DMS53 treated with DMSO at 0.1 percent for 48 hours (cell line): ENCODE data around the gene MARVELD2.

Source experiments
- DNase-seq: peaks from one replicate; lab custom pipeline; 2025; ENCODE audit not compliant: unreplicated experiment; lab: John Stamatoyannopoulos, UW

MARVELD2 gene

DNA sequence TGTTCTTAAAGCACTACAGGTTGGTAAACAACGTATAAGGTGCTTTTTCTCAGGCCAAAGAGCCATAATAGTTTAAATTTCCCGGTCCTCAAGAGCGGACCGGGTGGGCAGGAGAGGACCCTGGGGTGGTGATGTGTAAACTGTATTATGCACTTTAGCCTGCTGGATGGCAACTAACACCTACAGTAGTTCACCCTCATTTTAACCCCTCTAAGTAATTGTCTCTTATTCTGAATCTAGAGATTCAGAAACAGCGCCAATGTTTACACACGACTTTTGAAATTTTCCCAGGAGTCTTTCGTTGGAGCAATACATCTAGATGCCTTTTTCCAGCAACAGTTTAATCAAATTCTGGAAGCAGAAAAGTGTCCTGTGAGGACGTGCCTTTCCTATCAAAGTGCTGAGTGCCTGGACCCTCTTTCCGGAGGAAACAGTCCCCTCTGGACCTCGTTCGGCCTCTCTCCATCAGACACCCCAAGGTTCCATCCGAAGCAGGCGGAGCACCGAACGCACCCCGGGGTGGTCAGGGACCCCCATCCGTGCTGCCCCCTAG, 77.0 kb downstream of the MARVELD2 start:
- DNase-seq = peak; percentile 21

DNA sequence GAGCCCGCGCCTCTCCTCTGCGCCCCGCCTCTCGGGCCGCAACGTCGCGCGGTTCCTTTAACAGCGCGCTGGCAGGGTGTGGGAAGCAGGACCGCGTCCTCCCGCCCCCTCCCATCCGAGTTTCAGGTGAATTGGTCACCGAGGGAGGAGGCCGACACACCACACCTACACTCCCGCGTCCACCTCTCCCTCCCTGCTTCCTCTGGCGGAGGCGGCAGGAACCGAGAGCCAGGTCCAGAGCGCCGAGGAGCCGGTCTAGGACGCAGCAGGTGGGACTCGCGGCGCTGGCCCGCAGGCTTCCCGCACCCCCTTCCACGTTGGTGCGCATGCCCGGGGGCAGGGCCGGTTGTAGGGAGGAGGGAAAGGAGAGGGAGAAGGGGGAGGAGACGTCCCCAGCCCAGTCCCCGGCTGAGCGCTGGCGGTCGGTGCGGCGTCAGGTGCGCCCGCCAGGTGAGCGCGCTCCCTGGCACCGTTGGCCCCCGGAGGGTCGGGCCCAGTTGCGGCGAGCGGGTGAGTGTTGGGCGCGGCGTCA, 77.5 kb downstream of the MARVELD2 start, which contains the start of gene OCLN:
Gene OCLN (plus strand): TSS at position 400 of the 532 bp plus-strand sequence. CDS start 11,455 bp downstream, outside the sequence.
- DNase-seq = peak; percentile 86

DNA sequence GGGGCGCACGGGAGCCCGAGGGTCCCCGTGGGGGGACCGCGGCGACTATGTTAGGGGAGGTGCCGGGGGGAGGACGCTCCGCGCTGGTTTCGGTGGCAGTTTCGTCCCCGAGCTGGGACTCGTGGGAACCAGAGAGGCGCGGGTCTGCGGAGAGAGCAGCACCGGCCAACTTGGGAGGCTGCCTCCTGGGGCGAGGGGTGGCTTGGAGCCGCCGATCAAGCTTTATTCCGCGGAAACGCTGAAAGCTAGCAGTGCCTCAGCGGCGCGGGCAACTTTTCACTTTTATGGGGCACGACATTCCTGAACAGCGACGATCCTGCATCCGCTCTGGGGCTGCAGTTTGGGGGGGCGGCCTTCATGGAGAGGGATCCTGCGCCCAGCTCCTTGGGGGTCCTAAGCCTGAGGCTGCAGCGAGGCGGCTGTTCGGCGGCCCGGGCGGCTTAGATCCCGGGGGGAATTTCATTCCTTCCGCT, 78.0 kb downstream of the MARVELD2 start:
- DNase-seq = no peak

DNA sequence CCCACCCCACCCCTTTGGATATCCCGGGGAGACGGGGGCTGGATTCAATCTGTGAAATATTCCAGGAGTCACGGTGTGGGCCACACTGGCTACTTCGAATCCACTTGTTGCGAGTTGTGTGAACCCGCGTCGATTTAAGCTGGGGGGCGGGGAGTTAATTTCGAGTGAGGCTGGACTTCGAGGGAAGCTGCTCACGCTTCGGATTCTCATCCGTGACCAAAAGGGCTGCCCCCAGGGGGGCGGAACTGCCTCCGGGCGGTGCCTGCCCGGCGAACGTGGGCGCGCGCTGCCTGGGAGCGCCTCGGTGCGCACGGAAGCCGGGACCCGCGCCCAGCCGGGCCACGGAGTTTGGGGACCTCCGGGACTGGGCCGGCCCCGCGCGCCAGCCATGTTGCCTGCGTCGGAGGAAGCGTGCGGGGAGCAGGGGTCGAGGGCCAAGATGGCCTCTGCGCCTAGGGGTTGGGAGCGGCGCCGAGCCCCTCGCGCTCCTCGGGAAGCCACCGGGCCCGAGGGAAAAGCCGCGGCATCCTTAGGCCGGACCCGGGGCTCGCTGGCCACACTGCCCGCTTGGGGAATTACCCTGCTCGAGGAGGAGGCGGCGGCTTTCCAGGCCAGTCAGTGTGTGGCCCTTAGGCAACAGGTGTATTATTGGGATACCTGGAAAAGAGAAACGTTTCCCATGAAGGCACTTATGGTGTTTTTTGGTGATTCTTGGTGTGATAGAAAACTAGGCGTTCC, 78.6 kb downstream of the MARVELD2 start:
- peak; percentile 35 for DNase-seq
